Measurements from ENCODE around the gene ICA1L.

DNA sequence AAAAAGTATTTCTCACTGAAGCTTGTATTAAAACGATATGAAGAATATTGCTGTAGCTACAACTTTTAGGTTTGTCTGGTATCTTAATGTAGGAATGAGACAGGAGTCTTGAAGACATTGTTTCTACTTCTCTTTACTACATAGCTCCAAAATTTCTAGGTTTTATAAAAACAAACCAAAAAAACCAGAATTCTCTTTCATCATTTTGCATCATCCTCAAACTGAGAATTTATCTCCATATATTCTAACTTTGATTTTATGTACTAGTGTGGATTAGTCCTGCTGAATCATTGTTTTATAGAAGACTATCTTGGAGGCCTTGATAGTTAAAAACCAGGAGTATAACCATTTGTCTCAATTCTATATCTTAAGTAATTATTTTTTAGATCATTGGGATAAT is 100.2 kb downstream of the ICA1L start:
- TF ChIP-seq, protein P1, sequence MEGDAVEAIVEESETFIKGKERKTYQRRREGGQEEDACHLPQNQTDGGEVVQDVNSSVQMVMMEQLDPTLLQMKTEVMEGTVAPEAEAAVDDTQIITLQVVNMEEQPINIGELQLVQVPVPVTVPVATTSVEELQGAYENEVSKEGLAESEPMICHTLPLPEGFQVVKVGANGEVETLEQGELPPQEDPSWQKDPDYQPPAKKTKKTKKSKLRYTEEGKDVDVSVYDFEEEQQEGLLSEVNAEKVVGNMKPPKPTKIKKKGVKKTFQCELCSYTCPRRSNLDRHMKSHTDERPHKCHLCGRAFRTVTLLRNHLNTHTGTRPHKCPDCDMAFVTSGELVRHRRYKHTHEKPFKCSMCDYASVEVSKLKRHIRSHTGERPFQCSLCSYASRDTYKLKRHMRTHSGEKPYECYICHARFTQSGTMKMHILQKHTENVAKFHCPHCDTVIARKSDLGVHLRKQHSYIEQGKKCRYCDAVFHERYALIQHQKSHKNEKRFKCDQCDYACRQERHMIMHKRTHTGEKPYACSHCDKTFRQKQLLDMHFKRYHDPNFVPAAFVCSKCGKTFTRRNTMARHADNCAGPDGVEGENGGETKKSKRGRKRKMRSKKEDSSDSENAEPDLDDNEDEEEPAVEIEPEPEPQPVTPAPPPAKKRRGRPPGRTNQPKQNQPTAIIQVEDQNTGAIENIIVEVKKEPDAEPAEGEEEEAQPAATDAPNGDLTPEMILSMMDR (conservative IDR thresholded peaks at IDR 0.05 in 1 of 2, IDR thresholded peaks at IDR 0.05 in 1 of 2; ENCODE audit: extremely low read depth in 1 of 2, insufficient read depth in 1 of 2, low read depth in 1 of 2, low read length in 2 of 2), result no peak
- no peak for TF ChIP-seq EZH2 (IDR thresholded peaks at IDR 0.05; ENCODE audit: borderline replicate concordance, low read length)
